GM21381 (cell line): ENCODE data around the gene MTIF2.
A peak's percentile ranks its signal among the peaks of the same experiment; 100 is the strongest.
"Not testable (repeated sequence)": the region's sequence is repeated elsewhere in the genome, so short reads cannot be mapped to it uniquely, and the experiment has no call there.

Source experiments
- ATAC-seq: cut with Tn5 transposase; IDR thresholded peaks from one replicate; pipeline ENCODE4 v1.9.1; 2021; ENCODE audit warnings: mild to moderate bottlenecking, moderate library complexity; ENCODE audit not compliant: unreplicated experiment

Gene MTIF2

DNA sequence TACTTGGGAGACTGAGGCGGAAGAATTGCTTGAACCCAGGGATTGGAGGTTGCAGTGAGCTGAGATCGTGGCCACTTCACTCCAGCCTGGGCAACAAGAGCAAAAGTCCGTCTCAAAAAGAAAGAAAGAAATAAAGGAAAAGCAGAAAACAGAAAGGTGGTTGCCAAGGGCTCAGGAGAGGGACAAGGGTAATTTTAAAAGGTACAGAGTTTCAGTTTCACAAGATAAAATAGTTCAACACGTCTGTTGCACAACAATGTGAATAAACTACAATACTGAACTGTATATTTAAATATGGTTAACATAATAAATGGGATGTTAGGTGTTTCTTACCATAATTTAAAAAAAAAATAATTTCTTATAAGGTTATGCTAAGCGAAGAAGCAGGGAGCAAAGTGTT, 23.6 kb downstream of the MTIF2 start:
- ATAC-seq, result no peak

GRCh38 chr2:55242617-55243016, 26.4 kb downstream of the MTIF2 start:
- no peak for ATAC-seq

DNA sequence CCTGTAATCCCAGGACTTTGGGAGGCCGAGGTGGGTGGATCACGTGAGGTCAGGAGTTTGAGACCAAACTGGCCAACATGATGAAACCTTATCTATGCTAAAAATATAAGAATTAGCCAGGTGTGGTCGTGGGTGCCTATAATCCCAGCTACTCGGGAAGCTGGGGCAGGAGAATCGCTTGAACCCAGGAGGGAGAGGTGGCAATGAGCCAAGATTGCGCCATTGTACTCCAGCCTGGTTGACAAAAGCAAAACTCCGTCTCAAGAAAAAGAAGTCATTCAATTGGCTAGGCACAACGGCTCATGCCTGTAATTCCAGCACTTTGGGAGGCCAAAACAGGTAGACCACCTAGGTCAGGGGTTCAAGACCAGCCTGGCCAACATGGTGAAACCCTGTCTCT, 27.4 kb downstream of the MTIF2 start:
- not testable (repeated sequence) for ATAC-seq

DNA sequence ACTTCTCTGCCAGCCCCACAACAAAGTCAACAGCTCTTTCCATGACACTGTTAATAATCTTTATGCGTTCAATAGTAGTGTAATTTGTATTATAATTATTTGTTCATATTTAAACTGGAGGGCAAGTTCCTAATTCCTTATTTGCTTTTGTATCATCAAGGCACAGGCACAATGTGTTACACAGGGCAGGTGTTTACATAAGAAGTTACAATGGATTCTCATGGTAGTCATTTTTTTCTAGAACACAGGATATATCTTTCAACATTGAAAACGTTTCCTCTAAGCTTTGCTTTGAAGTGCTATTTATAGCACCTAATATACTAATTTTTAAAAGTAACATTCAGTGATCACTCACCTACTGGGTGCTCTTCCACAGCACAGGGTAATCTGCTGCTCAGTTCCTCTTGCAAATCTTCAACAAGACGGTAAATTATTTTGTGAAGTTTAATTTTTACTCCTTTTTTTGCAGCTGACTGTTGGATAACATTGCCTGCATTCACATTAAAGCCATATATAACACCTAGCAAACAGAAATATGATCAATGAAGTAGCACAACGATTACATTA, 29.3 kb downstream of the MTIF2 start:
- ATAC-seq, result no peak

- ATAC-seq, result no peak
Measured at GRCh38 chr2:55236992-55237543, 32.0 kb downstream of the MTIF2 start.

GRCh38 chr2:55235724-55236538, 33.1 kb downstream of the MTIF2 start:
- no peak for ATAC-seq

- ATAC-seq, result no peak
Measured at GRCh38 chr2:55233658-55233940, 35.4 kb downstream of the MTIF2 start.

DNA sequence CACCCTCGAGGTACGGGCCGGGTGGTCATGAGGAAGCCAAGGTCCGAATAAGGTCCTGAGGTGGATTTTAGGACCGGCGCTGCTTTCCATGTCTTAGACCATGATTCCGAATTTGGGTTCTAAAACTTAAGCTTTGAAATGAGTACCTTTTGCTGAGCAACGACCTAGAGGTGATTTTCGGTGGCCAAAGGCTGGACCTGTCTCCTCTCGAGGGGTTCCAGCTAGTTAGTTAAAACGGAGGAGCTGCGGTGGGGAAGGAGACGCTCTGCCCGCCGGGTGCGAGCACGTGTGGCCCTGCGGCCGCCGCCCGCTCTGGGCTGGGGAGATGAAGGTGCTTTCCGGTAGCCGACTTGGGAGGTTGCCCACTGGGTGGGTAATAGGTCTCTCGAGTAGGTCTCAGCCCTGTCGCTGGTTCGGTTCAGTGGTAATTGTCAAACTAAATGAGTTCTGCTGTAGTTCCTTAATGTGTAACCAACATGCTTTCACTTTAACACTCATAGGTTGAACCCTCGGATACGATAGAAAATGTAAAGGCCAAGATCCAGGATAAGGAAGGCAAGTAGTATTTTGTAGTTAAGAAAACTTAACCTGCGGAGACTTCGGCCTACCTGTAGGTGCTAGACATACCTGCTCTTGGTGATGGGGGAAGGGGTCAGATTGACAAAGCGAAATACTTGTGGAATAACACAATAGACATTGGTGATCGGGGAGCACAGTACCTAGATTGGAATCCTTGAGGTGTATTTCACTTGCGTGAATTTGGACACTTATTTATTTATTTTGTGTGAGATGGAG, 36.0 kb downstream of the MTIF2 start:
- peak; percentile 13 for ATAC-seq

DNA sequence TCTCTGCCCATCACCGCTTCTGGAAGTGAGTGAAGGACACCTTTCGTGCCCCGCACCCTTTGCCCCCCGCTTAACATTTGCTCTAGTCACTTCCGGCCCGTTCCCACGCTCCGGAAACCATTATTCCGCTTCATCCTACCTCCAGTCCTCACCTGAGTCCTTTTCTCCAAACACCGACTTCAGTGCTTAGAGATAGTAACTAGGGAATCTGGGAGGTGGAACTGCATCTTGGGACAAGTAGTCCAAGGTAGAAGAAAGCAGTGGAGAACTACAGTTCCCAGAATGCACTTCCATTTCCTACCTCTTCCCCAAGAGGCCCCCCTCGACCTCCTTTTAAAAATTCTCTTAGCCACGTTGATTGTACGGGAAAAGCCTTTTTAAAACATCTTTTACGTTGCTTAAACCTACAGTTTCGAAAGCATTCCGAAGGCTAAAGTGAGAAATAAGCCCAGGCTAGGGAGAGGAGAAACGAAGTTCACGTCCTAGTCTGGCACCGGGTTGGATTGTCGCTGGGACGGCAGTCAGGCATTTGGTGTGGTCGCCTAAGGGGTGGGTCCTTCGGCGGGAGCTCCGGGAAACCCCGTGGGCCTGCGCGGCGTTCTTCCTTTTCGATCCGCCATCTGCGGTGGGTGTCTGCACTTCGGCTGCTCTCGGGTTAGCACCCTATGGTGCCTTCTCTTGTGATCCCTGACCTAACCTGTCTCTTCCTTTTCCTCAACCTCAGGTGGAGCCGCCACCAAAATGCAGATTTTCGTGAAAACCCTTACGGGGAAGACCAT, 36.8 kb downstream of the MTIF2 start, which contains the start of the genes CLHC1 and RPS27A:
CLHC1 (minus strand) TSS at position 210 of the 779 bp plus-strand sequence. CDS start 9,882 bp downstream, outside the sequence.
RPS27A (plus strand) TSS at position 605 of the 779 bp plus-strand sequence; CDS start at position 742, 137 bp downstream.
- ATAC-seq, result peak; percentile 89

- no peak for ATAC-seq
Measured at GRCh38 chr2:55231546-55232083, 37.4 kb downstream of the MTIF2 start.

- ATAC-seq, result no peak
Measured at GRCh38 chr2:55230551-55230950, 38.5 kb downstream of the MTIF2 start.

DNA sequence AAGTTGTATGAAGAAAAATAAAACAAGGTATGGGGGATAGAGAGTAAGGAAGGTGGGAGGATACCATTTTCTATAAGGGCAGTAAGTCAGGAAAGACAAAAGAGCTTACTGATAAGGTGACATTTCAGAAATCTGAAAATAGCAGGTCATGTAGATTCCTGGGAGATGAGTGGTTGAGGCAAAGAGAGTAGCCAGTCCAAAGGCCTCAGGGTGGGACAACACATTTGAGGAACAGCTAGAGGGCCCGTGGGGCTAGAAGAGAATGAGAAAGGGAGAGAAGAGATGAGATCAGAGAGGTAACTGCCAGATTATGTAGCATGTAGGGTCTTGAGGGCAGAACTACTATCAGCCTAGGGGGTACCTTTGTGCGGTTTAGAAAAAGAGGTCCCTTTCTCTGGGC, 39.8 kb downstream of the MTIF2 start:
- ATAC-seq, result no peak

GRCh38 chr2:55228226-55228563, 40.8 kb downstream of the MTIF2 start:
- ATAC-seq, result no peak

- ATAC-seq, result not testable (repeated sequence)
Measured at GRCh38 chr2:55227437-55228225, 41.4 kb downstream of the MTIF2 start.

DNA sequence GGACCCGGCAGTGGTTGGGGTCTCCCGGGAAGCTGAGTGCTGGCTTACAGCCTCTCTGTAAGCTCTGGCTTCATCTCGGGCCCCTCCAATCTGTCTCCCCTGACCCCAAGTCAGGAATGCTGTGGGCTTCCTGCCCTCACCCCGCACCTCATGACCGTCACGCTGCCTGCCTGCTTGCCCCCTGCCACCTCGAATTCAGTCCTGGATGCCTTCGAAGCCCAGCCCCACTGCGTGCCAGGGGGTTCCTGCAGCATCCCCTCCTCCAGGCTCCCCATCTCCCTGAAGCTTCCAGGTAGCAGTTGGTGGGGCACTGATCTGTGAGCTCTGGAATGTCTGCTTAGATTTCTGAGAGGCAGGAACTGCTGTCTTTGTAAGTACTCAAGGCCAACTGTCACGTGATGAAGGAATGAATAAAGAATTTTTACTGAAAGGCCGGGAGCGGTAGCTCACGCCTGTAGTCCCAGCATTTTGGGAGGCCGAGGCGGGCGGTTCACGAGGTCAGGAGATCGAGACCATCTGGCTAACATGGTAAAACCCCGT, 43.5 kb downstream of the MTIF2 start:
- no peak for ATAC-seq

- ATAC-seq, result no peak
Measured at GRCh38 chr2:55224761-55225261, 44.2 kb downstream of the MTIF2 start.

- no peak for ATAC-seq
Measured at GRCh38 chr2:55223958-55224760, 44.9 kb downstream of the MTIF2 start.

DNA sequence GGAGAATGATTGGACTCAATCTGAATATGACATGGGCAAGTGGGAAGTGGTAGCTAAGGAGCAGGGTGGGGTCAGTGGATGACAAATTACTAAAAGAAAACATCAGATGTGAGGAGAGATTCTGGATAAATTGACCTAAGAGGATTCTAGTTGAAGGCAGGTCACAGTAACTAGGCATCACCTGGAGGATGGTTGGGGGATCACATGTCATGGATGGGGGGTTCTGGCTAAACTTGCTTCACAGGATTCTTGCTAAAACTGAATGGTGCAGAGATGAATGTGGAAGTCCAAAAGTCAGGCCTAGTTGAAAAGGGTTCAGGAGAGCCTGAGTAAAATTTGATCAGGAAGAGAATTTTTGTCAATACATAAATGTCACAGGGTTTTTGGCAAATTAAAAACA, 55.2 kb downstream of the MTIF2 start:
- no peak for ATAC-seq
